Mesothelial cell of epicardium (in vitro differentiated cells): ENCODE results near the gene KANSL1. TPM values are rescaled to one million over a fixed set of nuclear protein-coding genes. Genes with fewer than 3 reads are reported as not detected.
A peak's percentile ranks its signal among the peaks of the same experiment; 100 is the strongest.
"Not testable (repeated sequence)": the region's sequence is repeated elsewhere in the genome, so short reads cannot be mapped to it uniquely, and the experiment has no call there.

Experiments
- DNase-seq, 2 experiments: peaks; one replicate each; pipeline ENCODE4 v3.0.0; 2021; ENCODE audit warnings: low spot score in 2 of 2; ENCODE audit not compliant: unreplicated experiment in 2 of 2
- H3K27ac Mint-ChIP-seq: 2 replicates; pipeline ENCODE4 v1.8.0; 2021; ENCODE audit warnings: mixed read lengths
- H3K27me3 Mint-ChIP-seq: 2 replicates; pipeline ENCODE4 v1.8.0; 2021; ENCODE audit warnings: low read depth, mixed read lengths
- H3K36me3 Mint-ChIP-seq: 2 replicates; pipeline ENCODE4 v1.8.0; 2021; ENCODE audit warnings: mixed read lengths
- H3K4me1 Mint-ChIP-seq: 2 replicates; pipeline ENCODE4 v1.8.0; 2021; ENCODE audit warnings: mixed read lengths
- H3K4me3 Mint-ChIP-seq: 2 replicates; pipeline ENCODE4 v1.8.0; 2021; ENCODE audit warnings: mild to moderate bottlenecking, moderate library complexity, mixed read lengths
- H3K9me3 Mint-ChIP-seq: 2 replicates; pipeline ENCODE4 v1.8.0; 2021; ENCODE audit warnings: mixed read lengths
- CTCF ChIP-seq: fragments of 200-600 bp; sonication (generic); IDR thresholded peaks from one replicate; pipeline ENCODE4 v1.5.0; 2021; ENCODE audit warnings: antibody characterized with exemption; ENCODE audit not compliant: unreplicated experiment
- total RNA-seq: library from RNA; stranded (reverse); gene quantifications from 3 replicates; pipeline ENCODE4 v1.2.1, GENCODE V29; 2021

KANSL1 gene
- total RNA-seq, 1 donor from 2014 or later = 189 TPM

GRCh38 chr17:46118964-46119363, 74.3 kb downstream of the KANSL1 start:
- H3K4me1 Mint-ChIP-seq = peaks cover 51% of the 10 kb centered on the region
- no peak for TF ChIP-seq CTCF
- H3K36me3 Mint-ChIP-seq = peaks cover 2% of the 10 kb centered on the region
- no peak overlapping the region for H3K4me3 Mint-ChIP-seq
- H3K27me3 Mint-ChIP-seq = no peaks in the 10 kb centered on the region
- no peak for DNase-seq
- peak overlapping the region; percentile 27 for H3K27ac Mint-ChIP-seq
- H3K9me3 Mint-ChIP-seq = peaks cover 5% of the 10 kb centered on the region

GRCh38 chr17:46117850-46118696, 75.2 kb downstream of the KANSL1 start:
- H3K4me1 Mint-ChIP-seq = peaks cover 60% of the 10 kb centered on the region
- no peak for TF ChIP-seq CTCF
- peaks cover 5% of the 10 kb centered on the region for H3K9me3 Mint-ChIP-seq
- H3K4me3 Mint-ChIP-seq = no peak overlapping the region
- DNase-seq = no peak
- peak overlapping the region; percentile 68 for H3K27ac Mint-ChIP-seq
- H3K27me3 Mint-ChIP-seq = no peaks in the 10 kb centered on the region
- H3K36me3 Mint-ChIP-seq = peaks cover 2% of the 10 kb centered on the region

- no peak overlapping the region for H3K4me3 Mint-ChIP-seq
- no peak for TF ChIP-seq CTCF
- peaks cover 5% of the 10 kb centered on the region for H3K9me3 Mint-ChIP-seq
- peaks cover 54% of the 10 kb centered on the region for H3K4me1 Mint-ChIP-seq
- H3K36me3 Mint-ChIP-seq = peaks cover 2% of the 10 kb centered on the region
- no peak for DNase-seq
- no peaks in the 10 kb centered on the region for H3K27me3 Mint-ChIP-seq
- no peak overlapping the region for H3K27ac Mint-ChIP-seq
These were observed 76.1 kb downstream of the KANSL1 start for GRCh38 chr17:46117117-46117516.

- Mint-ChIP-seq H3K27me3 (no peaks in the 10 kb centered on the region), H3K9me3 (peaks cover 5% of the 10 kb centered on the region), H3K36me3 (peaks cover 2% of the 10 kb centered on the region), H3K4me3 (no peak overlapping the region), H3K27ac (no peak overlapping the region), H3K4me1 (peaks cover 46% of the 10 kb centered on the region)
- TF ChIP-seq CTCF = no peak
- no peak for DNase-seq
These were observed 77.5 kb downstream of the KANSL1 start for GRCh38 chr17:46115699-46116098.

GRCh38 chr17:46111236-46111635, 82.0 kb downstream of the KANSL1 start:
- not testable (repeated sequence) for H3K9me3 Mint-ChIP-seq, H3K27ac Mint-ChIP-seq, H3K36me3 Mint-ChIP-seq, DNase-seq, H3K27me3 Mint-ChIP-seq, H3K4me3 Mint-ChIP-seq
- H3K4me1 Mint-ChIP-seq = peaks cover 60% of the 10 kb centered on the region

GRCh38 chr17:46110219-46110618, 83.0 kb downstream of the KANSL1 start:
- Mint-ChIP-seq H3K9me3 (no peaks in the 10 kb centered on the region), H3K4me1 (peaks cover 53% of the 10 kb centered on the region), H3K36me3 (no peaks in the 10 kb centered on the region), H3K27ac (peak overlapping the region; percentile 18), H3K27me3 (no peaks in the 10 kb centered on the region), H3K4me3 (no peak overlapping the region)
- DNase-seq = no peak
- TF ChIP-seq CTCF = no peak
